Measurements from ENCODE around the gene IL5.

The IL5 gene

DNA sequence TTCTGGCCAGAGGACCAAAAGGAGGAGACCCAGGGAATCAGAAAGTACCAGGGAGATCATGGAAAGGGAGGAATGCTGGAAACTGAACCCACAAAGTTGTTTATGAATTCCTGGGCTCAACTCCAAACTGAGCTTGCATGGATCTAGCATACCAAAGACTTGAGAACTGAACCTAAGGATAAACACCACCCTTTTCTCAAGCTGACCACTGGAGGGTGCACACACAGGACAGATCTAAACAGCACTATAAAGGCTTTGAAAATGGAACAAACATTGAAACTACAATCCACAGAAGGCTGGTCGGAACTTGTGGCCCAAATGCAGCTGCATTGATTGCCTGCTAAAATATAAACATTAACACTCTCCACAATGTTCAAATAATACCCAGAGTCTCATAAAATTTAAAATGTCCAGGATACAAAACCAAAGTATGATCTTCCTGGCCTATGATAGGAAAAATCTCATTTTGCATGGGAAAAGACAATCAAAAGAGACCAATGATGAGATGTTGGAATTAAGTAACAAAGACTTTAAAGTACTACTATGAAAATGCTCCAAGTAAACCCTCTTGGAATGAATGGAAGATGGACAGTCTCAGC lies 37.1 kb downstream of the IL5 start:
- DNase-seq (ENCODE audit: low read depth, low spot score): peak; percentile 93
- H3K4me3 ChIP-seq (ENCODE audit: low read depth, low read length): 0 out of 2 replicates have a peak overlapping the region, but pooled peaks have one; percentile 8
- POLR2A ChIA-PET: interaction anchor here (0.7 to 2.5 kb wide), 5 partner anchors 8 to 137 kb away, joined by 3 to 12 read pairs (median 5); partner anchors contain the start of gene IRF1
- CTCF ChIA-PET: interaction anchor here (0.8 to 21.9 kb wide), 21 partner anchors 13 to 376 kb away, joined by 3 to 610 read pairs (median 3); partner anchors contain the start of genes IRF1, RAD50 and SOWAHA
- TF ChIP-seq, protein P1, sequence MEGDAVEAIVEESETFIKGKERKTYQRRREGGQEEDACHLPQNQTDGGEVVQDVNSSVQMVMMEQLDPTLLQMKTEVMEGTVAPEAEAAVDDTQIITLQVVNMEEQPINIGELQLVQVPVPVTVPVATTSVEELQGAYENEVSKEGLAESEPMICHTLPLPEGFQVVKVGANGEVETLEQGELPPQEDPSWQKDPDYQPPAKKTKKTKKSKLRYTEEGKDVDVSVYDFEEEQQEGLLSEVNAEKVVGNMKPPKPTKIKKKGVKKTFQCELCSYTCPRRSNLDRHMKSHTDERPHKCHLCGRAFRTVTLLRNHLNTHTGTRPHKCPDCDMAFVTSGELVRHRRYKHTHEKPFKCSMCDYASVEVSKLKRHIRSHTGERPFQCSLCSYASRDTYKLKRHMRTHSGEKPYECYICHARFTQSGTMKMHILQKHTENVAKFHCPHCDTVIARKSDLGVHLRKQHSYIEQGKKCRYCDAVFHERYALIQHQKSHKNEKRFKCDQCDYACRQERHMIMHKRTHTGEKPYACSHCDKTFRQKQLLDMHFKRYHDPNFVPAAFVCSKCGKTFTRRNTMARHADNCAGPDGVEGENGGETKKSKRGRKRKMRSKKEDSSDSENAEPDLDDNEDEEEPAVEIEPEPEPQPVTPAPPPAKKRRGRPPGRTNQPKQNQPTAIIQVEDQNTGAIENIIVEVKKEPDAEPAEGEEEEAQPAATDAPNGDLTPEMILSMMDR (IDR thresholded peaks at IDR 0.05; ENCODE audit: insufficient read depth, low read length, missing control alignments): peak; percentile 79

DNA sequence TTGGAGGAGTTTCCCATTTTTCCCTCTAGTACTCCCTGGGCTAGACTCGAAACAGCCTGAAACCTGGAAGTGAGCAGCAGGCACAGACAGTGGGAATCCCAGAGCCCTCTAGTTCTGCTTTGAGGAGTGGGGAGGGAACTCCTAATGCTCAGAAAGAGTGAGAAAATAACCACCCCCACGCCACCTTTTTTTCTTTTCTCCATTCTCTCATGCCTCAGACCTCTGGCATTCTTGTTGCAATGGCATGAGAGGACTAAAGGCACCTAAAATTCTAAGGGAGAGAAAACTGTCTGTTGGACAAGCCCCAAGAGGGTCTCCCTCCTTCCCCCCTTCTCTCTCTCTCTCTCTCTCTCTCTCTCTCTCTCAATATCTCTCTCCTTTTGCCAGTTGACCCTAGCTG lies 37.7 kb downstream of the IL5 start:
- CTCF ChIA-PET: interaction anchor here (0.9 to 21.9 kb wide), 18 partner anchors 13 to 346 kb away, joined by 3 to 610 read pairs (median 4); partner anchors contain the start of genes IRF1, RAD50 and SOWAHA
- POLR2A ChIA-PET: interaction anchor here (0.7 to 2.5 kb wide), 5 partner anchors 8 to 137 kb away, joined by 3 to 12 read pairs (median 5); partner anchors contain the start of gene IRF1
- H3K4me3 ChIP-seq (ENCODE audit: low read depth, low read length): 0 out of 2 replicates have a peak overlapping the region, but pooled peaks have one; percentile 8
- DNase-seq (ENCODE audit: low read depth, low spot score): no peak
- TF ChIP-seq, protein P1 (IDR thresholded peaks at IDR 0.05; ENCODE audit: insufficient read depth, low read length, missing control alignments): no peak

DNA sequence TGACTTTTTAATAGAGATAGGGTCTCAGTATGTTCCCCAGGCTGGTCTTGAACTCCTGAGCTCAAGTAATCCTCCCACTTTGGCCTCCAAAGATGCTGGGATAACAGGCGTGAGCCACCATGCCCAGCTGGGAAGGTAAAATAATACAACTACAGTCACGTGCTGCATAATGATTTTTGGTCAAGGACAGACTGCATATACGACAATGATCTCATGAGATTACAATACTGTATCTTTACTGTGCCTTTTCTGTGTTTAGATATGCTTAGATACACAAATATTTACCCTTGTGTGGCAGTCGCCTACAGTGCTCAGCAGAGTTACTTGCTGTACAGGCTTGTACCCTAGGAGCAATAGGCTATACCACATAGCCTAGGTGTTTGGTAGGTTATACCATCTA lies 38.6 kb downstream of the IL5 start:
- POLR2A ChIA-PET: interaction anchor here (2.0 to 2.5 kb wide), 2 partner anchors 9 to 14 kb away, joined by 10 to 12 read pairs; partner anchors contain the start of gene IRF1
- CTCF ChIA-PET: interaction anchor here (0.6 to 21.9 kb wide), 9 partner anchors 22 to 316 kb away, joined by 3 to 610 read pairs (median 7); no protein-coding TSS in a partner anchor
- DNase-seq (ENCODE audit: low read depth, low spot score): no peak
- TF ChIP-seq, protein P1 (IDR thresholded peaks at IDR 0.05; ENCODE audit: insufficient read depth, low read length, missing control alignments): no peak
- no peak overlapping the region for H3K4me3 ChIP-seq (ENCODE audit: low read depth, low read length)

DNA sequence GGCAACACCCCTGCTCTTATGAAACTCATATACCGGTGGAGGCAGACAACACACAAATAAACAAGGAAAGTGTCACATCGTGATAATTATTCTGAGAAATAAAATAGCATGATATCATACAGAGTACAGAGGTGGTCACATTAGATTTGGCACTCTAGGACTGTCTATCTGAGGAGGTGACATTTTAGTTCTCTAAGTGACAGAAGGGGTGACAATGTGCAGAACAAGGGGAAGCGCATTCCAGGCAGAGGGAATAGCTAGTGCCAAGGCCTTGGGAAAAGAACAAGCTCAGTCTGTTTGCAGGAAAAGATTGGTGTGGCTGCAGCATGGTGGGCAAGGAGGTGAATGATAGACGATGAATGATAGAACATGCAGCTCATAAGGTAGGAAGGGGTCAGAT lies 40.1 kb downstream of the IL5 start:
- DNase-seq (ENCODE audit: low read depth, low spot score): no peak
- POLR2A ChIA-PET: no interaction called here
- TF ChIP-seq, protein P1 (IDR thresholded peaks at IDR 0.05; ENCODE audit: insufficient read depth, low read length, missing control alignments): no peak
- H3K4me3 ChIP-seq (ENCODE audit: low read depth, low read length): no peak overlapping the region
- CTCF ChIA-PET: interaction anchor here (0.7 to 21.9 kb wide), 8 partner anchors 23 to 324 kb away, joined by 3 to 610 read pairs (median 20); no protein-coding TSS in a partner anchor

DNA sequence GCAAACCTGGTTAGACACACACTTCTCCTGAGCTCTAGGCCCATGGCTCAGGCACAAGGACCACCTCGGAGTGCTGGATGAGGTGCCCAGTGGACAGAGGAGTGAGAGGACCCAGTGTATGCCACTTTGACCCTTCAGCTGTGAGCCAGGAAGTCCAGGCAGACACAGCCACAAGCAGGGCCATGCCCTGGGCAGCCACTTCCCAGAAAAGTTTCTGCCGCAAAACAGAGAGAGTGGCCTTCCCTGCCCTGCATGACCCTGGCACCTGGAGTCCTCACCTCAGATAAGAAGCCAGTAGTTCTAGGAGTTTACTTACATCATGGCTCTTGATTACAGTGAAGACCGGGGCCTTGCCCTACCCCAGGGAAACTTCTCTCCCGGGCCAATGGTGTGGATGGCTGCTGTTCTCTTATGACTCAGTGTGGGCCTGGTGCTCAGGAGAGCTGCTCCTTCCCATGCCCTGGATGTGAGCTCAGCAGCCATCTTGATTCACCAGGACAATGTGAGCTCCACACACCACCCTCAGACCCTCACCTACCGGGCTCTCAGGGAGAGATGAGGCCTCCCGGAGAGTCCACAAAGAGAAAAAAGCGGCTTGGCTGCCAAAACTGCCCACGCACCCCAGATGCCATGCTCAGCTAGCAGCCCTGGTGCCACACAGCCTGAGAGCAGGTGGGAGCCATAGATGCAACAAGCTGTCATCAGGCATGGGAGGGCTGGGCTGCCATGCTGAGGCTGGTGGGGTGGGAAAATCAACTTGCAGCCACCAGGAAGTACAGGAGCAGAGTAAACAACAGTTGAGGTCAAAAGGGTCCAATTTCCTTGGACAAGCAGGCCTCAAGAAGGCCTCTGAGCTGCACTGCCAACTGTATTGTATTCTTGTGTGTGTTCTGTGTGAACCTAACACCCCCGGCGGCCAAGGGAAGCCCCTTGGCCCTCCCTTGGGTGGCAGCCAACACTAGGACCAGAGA lies 41.1 kb downstream of the IL5 start:
- no peak overlapping the region for H3K4me3 ChIP-seq (ENCODE audit: low read depth, low read length)
- POLR2A ChIA-PET: no interaction called here
- CTCF ChIA-PET: interaction anchor here (0.8 to 21.9 kb wide), 25 partner anchors 7 to 318 kb away, joined by 3 to 610 read pairs (median 6); partner anchors contain the start of genes IRF1 and RAD50
- TF ChIP-seq, protein P1 (IDR thresholded peaks at IDR 0.05; ENCODE audit: insufficient read depth, low read length, missing control alignments): no peak
- no peak for DNase-seq (ENCODE audit: low read depth, low spot score)
